GM23338 (cell line): ENCODE measurements around the gene WNT4. TPM values are rescaled to one million over a fixed set of nuclear protein-coding genes. Genes with fewer than 3 reads are reported as not detected.

Source experiments
- ATAC-seq: fragments of 200-7000 bp; cut with Tn5 transposase; 3 replicates; pipeline ENCODE4 v1.9.1; 2020
- DNase-seq: peaks from one replicate; pipeline ENCODE4 v3.0.0-alpha.2; 2015; ENCODE audit warnings: low spot score
- H2AFZ ChIP-seq: fragments of 200-600 bp; sonication (generic); 2 replicates; pipeline ENCODE4 v1.8.0; 2016; ENCODE audit warnings: antibody characterized with exemption, mild to moderate bottlenecking, moderate library complexity
- H3F3A ChIP-seq: fragments of 200-600 bp; sonication (generic); replicated peaks from 2 replicates; pipeline ENCODE4 v1.8.0; 2017; ENCODE audit warnings: antibody characterized with exemption, mixed run types, low read depth
- H3K27ac ChIP-seq: fragments of 200-600 bp; sonication (generic); 2 replicates; pipeline ENCODE4 v1.6.1; 2016; ENCODE audit warnings: low read depth
- H3K27me3 ChIP-seq: fragments of 200-600 bp; sonication (generic); 2 replicates; pipeline ENCODE4 v1.8.0; 2016; ENCODE audit warnings: mild to moderate bottlenecking, mixed run types, moderate library complexity; ENCODE audit not compliant: insufficient read depth
- H3K36me3 ChIP-seq: fragments of 200-600 bp; sonication (generic); 2 replicates; pipeline ENCODE4 v1.8.0; 2016; ENCODE audit warnings: mild to moderate bottlenecking; ENCODE audit not compliant: insufficient read depth
- H3K4me1 ChIP-seq: fragments of 200-600 bp; sonication (generic); 2 replicates; pipeline ENCODE4 v1.8.0; 2016; ENCODE audit warnings: mild to moderate bottlenecking, moderate library complexity; ENCODE audit not compliant: insufficient read depth
- H3K4me2 ChIP-seq: fragments of 200-600 bp; sonication (generic); 2 replicates; pipeline ENCODE4 v1.7.1; 2017; ENCODE audit warnings: mixed run types
- H3K4me3 ChIP-seq: fragments of 200-600 bp; sonication (generic); 2 replicates; pipeline ENCODE4 v1.6.1; 2016; ENCODE audit warnings: mixed run types
- H3K79me2 ChIP-seq: fragments of 200-600 bp; sonication (generic); replicated peaks from 2 replicates; pipeline ENCODE4 v1.8.0; 2017; ENCODE audit warnings: mild to moderate bottlenecking; ENCODE audit not compliant: insufficient read depth
- H3K9me2 ChIP-seq: fragments of 200-600 bp; sonication (generic); 2 replicates; pipeline ENCODE4 v1.8.0; 2017; ENCODE audit not compliant: insufficient read depth
- H4K20me1 ChIP-seq: fragments of 200-600 bp; sonication (generic); replicated peaks from 2 replicates; pipeline ENCODE4 v1.8.0; 2017; ENCODE audit warnings: mild to moderate bottlenecking; ENCODE audit not compliant: insufficient read depth
- H3K27ac Mint-ChIP-seq: 2 replicates; pipeline ENCODE4 v1.8.0; 2020; ENCODE audit warnings: inconsistent platforms, mild to moderate bottlenecking, moderate library complexity, mixed read lengths
- H3K27me3 Mint-ChIP-seq: 3 replicates; pipeline ENCODE4 v1.8.0; 2022; ENCODE audit warnings: low read depth, mild to moderate bottlenecking, moderate library complexity, mixed read lengths, inconsistent platforms; ENCODE audit not compliant: insufficient read depth, poor library complexity
- H3K36me3 Mint-ChIP-seq: 3 replicates; pipeline ENCODE4 v1.8.0; 2021; ENCODE audit warnings: low read depth, mild to moderate bottlenecking, inconsistent platforms, moderate library complexity, mixed read lengths
- H3K4me1 Mint-ChIP-seq: 3 replicates; pipeline ENCODE4 v1.8.0; 2020; ENCODE audit warnings: mild to moderate bottlenecking, inconsistent platforms, mixed read lengths
- H3K4me3 Mint-ChIP-seq: 3 replicates; pipeline ENCODE4 v1.8.0; 2021; ENCODE audit warnings: moderate library complexity, mild to moderate bottlenecking, inconsistent platforms, mixed read lengths
- H3K9me3 Mint-ChIP-seq: 3 replicates; pipeline ENCODE4 v1.8.0; 2020; ENCODE audit warnings: moderate library complexity, mild to moderate bottlenecking, inconsistent platforms, mixed read lengths
- CREB1 ChIP-seq: fragments of 250-450 bp; sonication (Bioruptor Pico); IDR thresholded peaks from 2 replicates; pipeline ENCODE4 v1.5.0; 2020; ENCODE audit warnings: low read depth, mild to moderate bottlenecking, moderate library complexity
- EZH2 ChIP-seq: fragments of 200-600 bp; sonication (generic); IDR thresholded peaks from one replicate; pipeline ENCODE4 v1.8.0; 2017; ENCODE audit warnings: antibody characterized with exemption, mild to moderate bottlenecking, low read depth; ENCODE audit not compliant: unreplicated experiment
- EZH2phosphoT487 ChIP-seq: fragments of 200-600 bp; sonication (generic); IDR thresholded peaks from one replicate; pipeline ENCODE4 v1.8.1; 2018; ENCODE audit warnings: antibody characterized with exemption; ENCODE audit not compliant: unreplicated experiment
- JUNB ChIP-seq: IDR thresholded peaks from one replicate; pipeline ENCODE4 v1.6.1; 2016; ENCODE audit warnings: antibody characterized with exemption; ENCODE audit not compliant: unreplicated experiment
- NANOG ChIP-seq: IDR thresholded peaks from 2 replicates; pipeline ENCODE4 v1.6.1; 2016; ENCODE audit warnings: antibody characterized with exemption, borderline replicate concordance
- POLR2AphosphoS5 ChIP-seq: IDR thresholded peaks from 2 replicates; pipeline ENCODE4 v1.6.1; 2016; ENCODE audit warnings: antibody characterized with exemption, low read depth
- STAT1 ChIP-seq: IDR thresholded peaks from one replicate; pipeline ENCODE4 v1.6.1; 2016; ENCODE audit warnings: antibody characterized with exemption; ENCODE audit not compliant: unreplicated experiment
- ZNF114 ChIP-seq: fragments of 250-450 bp; sonication (Bioruptor Pico); IDR thresholded peaks from 2 replicates; pipeline ENCODE4 v1.5.0; 2020; ENCODE audit warnings: mild to moderate bottlenecking, moderate library complexity
- ZNF331 ChIP-seq: fragments of 250-450 bp; sonication (Bioruptor Pico); IDR thresholded peaks from 2 replicates; pipeline ENCODE4 v1.5.0; 2020; ENCODE audit warnings: low read depth, mild to moderate bottlenecking, moderate library complexity
- polyA plus RNA-seq: library from polyadenylated mRNA; unstranded; fragments of >200 nt; fragmentation: Nextera tagmentation; extraction: Ambion mirVana; gene quantifications from 2 replicates; pipeline ENCODE4 v1.2.1, GENCODE V29; 2016
- total RNA-seq: library from RNA; depleted of rRNA; stranded (reverse); fragments of >200 nt; shearing (Covaris generic); gene quantifications from 2 replicates; pipeline ENCODE4 v1.2.3, GENCODE V29; 2014
- TF ChIP-seq, protein P1 (sequence below): IDR thresholded peaks from 2 replicates; pipeline ENCODE4 v1.6.1; 2016; ENCODE audit warnings: antibody characterized with exemption
- TF ChIP-seq, protein P2 (sequence below), 2 experiments: fragments of 200-600 bp in 1 of 2; sonication (generic) in 1 of 2; conservative IDR thresholded peaks; 2 replicates each; pipeline versions ENCODE4 v1.5.1 to v1.6.1; 2016 to 2017; ENCODE audit warnings: antibody characterized with exemption in 2 of 2, low read depth in 2 of 2, mild to moderate bottlenecking in 2 of 2, moderate library complexity in 1 of 2
- TF ChIP-seq, protein P3 (sequence below): fragments of 250-450 bp; sonication (Bioruptor Pico); IDR thresholded peaks from 2 replicates; pipeline ENCODE4 v1.5.0; 2020; ENCODE audit warnings: mild to moderate bottlenecking, moderate library complexity
- TF ChIP-seq, protein P4 (sequence below): IDR thresholded peaks from one replicate; pipeline ENCODE4 v1.6.1; 2018; ENCODE audit warnings: antibody characterized with exemption; ENCODE audit not compliant: unreplicated experiment

Gene WNT4
- total and polyA plus RNA-seq, 2 experiments from 2014 or later, result 0.59 to 0.79 TPM

DNA sequence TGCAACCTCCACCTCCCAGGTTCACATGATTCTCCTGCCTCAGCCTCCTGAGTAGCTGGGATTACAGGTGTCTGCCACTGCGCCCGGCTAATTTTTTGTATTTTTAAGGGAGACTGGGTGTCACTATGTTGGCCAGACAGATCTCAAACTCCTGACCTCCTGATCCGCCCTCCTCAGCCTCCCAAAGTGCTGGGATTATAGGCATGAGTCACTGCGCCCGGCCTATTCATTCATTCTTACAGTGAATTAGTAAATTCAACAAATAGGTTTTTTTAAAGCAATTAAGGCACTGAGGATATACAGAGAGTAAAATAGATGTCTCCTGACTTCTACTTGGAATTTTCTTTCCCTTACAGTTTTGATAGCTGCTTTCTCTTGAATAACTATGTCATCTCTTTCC lies 46.9 kb downstream of the WNT4 start:
- Histone ChIP-seq H3K4me2 (no peak overlapping the region), H3F3A (no peaks in the 10 kb centered on the region), H3K36me3 (peaks cover 5% of the 10 kb centered on the region; the same call in 1 of the 2 replicates), H3K4me1 (peaks cover 18% of the 10 kb centered on the region), H2AFZ (no peak overlapping the region), H3K27ac (no peak overlapping the region), H3K4me3 (no peak overlapping the region), H3K79me2 (peaks cover 49% of the 10 kb centered on the region), H3K27me3 (no peaks in the 10 kb centered on the region), H4K20me1 (peaks cover 2% of the 10 kb centered on the region; the same call in 1 of the 2 replicates), H3K9me2 (no peaks in the 10 kb centered on the region)
- Mint-ChIP-seq H3K4me3 (no peak overlapping the region), H3K36me3 (peaks cover 11% of the 10 kb centered on the region; the same call in 2 of the 3 replicates), H3K27me3 (no peaks in the 10 kb centered on the region), H3K9me3 (no peaks in the 10 kb centered on the region), H3K27ac (no peak overlapping the region), H3K4me1 (peaks cover 28% of the 10 kb centered on the region)
- no peak for DNase-seq
- no peak for ATAC-seq
- TF ChIP-seq EZH2phosphoT487, result no peak
- no peak for TF ChIP-seq JUNB
- no peak for TF ChIP-seq STAT1
- TF ChIP-seq, protein P1, sequence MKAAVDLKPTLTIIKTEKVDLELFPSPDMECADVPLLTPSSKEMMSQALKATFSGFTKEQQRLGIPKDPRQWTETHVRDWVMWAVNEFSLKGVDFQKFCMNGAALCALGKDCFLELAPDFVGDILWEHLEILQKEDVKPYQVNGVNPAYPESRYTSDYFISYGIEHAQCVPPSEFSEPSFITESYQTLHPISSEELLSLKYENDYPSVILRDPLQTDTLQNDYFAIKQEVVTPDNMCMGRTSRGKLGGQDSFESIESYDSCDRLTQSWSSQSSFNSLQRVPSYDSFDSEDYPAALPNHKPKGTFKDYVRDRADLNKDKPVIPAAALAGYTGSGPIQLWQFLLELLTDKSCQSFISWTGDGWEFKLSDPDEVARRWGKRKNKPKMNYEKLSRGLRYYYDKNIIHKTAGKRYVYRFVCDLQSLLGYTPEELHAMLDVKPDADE, result no peak
- no peak for TF ChIP-seq POLR2AphosphoS5
- no peak for TF ChIP-seq EZH2
- TF ChIP-seq, protein P2, sequence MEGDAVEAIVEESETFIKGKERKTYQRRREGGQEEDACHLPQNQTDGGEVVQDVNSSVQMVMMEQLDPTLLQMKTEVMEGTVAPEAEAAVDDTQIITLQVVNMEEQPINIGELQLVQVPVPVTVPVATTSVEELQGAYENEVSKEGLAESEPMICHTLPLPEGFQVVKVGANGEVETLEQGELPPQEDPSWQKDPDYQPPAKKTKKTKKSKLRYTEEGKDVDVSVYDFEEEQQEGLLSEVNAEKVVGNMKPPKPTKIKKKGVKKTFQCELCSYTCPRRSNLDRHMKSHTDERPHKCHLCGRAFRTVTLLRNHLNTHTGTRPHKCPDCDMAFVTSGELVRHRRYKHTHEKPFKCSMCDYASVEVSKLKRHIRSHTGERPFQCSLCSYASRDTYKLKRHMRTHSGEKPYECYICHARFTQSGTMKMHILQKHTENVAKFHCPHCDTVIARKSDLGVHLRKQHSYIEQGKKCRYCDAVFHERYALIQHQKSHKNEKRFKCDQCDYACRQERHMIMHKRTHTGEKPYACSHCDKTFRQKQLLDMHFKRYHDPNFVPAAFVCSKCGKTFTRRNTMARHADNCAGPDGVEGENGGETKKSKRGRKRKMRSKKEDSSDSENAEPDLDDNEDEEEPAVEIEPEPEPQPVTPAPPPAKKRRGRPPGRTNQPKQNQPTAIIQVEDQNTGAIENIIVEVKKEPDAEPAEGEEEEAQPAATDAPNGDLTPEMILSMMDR (conservative IDR thresholded peaks at IDR 0.05; ENCODE audit: low read depth in 2 of 2), result no peak
- TF ChIP-seq, protein P3, sequence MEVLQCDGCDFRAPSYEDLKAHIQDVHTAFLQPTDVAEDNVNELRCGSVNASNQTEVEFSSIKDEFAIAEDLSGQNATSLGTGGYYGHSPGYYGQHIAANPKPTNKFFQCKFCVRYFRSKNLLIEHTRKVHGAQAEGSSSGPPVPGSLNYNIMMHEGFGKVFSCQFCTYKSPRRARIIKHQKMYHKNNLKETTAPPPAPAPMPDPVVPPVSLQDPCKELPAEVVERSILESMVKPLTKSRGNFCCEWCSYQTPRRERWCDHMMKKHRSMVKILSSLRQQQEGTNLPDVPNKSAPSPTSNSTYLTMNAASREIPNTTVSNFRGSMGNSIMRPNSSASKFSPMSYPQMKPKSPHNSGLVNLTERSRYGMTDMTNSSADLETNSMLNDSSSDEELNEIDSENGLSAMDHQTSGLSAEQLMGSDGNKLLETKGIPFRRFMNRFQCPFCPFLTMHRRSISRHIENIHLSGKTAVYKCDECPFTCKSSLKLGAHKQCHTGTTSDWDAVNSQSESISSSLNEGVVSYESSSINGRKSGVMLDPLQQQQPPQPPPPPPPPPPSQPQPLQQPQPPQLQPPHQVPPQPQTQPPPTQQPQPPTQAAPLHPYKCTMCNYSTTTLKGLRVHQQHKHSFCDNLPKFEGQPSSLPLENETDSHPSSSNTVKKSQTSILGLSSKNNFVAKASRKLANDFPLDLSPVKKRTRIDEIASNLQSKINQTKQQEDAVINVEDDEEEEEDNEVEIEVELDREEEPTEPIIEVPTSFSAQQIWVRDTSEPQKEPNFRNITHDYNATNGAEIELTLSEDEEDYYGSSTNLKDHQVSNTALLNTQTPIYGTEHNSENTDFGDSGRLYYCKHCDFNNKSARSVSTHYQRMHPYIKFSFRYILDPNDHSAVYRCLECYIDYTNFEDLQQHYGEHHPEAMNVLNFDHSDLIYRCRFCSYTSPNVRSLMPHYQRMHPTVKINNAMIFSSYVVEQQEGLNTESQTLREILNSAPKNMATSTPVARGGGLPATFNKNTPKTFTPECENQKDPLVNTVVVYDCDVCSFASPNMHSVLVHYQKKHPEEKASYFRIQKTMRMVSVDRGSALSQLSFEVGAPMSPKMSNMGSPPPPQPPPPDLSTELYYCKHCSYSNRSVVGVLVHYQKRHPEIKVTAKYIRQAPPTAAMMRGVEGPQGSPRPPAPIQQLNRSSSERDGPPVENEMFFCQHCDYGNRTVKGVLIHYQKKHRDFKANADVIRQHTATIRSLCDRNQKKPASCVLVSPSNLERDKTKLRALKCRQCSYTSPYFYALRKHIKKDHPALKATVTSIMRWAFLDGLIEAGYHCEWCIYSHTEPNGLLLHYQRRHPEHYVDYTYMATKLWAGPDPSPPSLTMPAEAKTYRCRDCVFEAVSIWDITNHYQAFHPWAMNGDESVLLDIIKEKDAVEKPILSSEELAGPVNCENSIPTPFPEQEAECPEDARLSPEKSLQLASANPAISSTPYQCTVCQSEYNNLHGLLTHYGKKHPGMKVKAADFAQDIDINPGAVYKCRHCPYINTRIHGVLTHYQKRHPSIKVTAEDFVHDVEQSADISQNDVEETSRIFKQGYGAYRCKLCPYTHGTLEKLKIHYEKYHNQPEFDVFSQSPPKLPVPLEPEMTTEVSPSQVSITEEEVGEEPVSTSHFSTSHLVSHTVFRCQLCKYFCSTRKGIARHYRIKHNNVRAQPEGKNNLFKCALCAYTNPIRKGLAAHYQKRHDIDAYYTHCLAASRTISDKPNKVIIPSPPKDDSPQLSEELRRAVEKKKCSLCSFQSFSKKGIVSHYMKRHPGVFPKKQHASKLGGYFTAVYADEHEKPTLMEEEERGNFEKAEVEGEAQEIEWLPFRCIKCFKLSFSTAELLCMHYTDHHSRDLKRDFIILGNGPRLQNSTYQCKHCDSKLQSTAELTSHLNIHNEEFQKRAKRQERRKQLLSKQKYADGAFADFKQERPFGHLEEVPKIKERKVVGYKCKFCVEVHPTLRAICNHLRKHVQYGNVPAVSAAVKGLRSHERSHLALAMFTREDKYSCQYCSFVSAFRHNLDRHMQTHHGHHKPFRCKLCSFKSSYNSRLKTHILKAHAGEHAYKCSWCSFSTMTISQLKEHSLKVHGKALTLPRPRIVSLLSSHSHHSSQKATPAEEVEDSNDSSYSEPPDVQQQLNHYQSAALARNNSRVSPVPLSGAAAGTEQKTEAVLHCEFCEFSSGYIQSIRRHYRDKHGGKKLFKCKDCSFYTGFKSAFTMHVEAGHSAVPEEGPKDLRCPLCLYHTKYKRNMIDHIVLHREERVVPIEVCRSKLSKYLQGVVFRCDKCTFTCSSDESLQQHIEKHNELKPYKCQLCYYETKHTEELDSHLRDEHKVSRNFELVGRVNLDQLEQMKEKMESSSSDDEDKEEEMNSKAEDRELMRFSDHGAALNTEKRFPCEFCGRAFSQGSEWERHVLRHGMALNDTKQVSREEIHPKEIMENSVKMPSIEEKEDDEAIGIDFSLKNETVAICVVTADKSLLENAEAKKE (CRISPR knock-in tag), result no peak
- no peak for TF ChIP-seq NANOG
- no peak for TF ChIP-seq CREB1 (CRISPR knock-in tag)
- TF ChIP-seq ZNF331 (CRISPR knock-in tag), result no peak
- no peak for TF ChIP-seq ZNF114 (CRISPR knock-in tag)
- TF ChIP-seq, protein P4, sequence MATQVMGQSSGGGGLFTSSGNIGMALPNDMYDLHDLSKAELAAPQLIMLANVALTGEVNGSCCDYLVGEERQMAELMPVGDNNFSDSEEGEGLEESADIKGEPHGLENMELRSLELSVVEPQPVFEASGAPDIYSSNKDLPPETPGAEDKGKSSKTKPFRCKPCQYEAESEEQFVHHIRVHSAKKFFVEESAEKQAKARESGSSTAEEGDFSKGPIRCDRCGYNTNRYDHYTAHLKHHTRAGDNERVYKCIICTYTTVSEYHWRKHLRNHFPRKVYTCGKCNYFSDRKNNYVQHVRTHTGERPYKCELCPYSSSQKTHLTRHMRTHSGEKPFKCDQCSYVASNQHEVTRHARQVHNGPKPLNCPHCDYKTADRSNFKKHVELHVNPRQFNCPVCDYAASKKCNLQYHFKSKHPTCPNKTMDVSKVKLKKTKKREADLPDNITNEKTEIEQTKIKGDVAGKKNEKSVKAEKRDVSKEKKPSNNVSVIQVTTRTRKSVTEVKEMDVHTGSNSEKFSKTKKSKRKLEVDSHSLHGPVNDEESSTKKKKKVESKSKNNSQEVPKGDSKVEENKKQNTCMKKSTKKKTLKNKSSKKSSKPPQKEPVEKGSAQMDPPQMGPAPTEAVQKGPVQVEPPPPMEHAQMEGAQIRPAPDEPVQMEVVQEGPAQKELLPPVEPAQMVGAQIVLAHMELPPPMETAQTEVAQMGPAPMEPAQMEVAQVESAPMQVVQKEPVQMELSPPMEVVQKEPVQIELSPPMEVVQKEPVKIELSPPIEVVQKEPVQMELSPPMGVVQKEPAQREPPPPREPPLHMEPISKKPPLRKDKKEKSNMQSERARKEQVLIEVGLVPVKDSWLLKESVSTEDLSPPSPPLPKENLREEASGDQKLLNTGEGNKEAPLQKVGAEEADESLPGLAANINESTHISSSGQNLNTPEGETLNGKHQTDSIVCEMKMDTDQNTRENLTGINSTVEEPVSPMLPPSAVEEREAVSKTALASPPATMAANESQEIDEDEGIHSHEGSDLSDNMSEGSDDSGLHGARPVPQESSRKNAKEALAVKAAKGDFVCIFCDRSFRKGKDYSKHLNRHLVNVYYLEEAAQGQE, result no peak
